Epithelial cell of prostate (primary cell): ENCODE data around the gene CACNA2D1.

Source experiments
- DNase-seq: peaks from one replicate; pipeline ENCODE4 v3.0.0-alpha.2; 2011; ENCODE audit warnings: low read depth, low spot score
- H3K27ac ChIP-seq: fragments of 450-650 bp; 2 replicates; pipeline ENCODE4 v1.5.1; 2017; ENCODE audit warnings: mild to moderate bottlenecking

CACNA2D1 gene

GRCh38 chr7:82358009-82358578, 85.5 kb downstream of the CACNA2D1 start:
- no peak for DNase-seq
- H3K27ac ChIP-seq = no peak overlapping the region

- H3K27ac ChIP-seq = no peak overlapping the region
- DNase-seq = no peak
Observed at GRCh38 chr7:82348251-82348650, 95.3 kb downstream of the CACNA2D1 start.

- H3K27ac ChIP-seq = no peak overlapping the region
- no peak for DNase-seq
Observed at GRCh38 chr7:82347808-82348207, 95.8 kb downstream of the CACNA2D1 start.

- no peak overlapping the region for H3K27ac ChIP-seq
- DNase-seq = no peak
Observed at GRCh38 chr7:82345886-82346285, 97.7 kb downstream of the CACNA2D1 start.

- DNase-seq = no peak
- no peak overlapping the region for H3K27ac ChIP-seq
Observed at GRCh38 chr7:82343716-82344115, 99.9 kb downstream of the CACNA2D1 start.

GRCh38 chr7:82339958-82340357, 103.6 kb downstream of the CACNA2D1 start:
- H3K27ac ChIP-seq = no peak overlapping the region
- DNase-seq = no peak

GRCh38 chr7:82335927-82336326, 107.7 kb downstream of the CACNA2D1 start:
- H3K27ac ChIP-seq = no peak overlapping the region
- DNase-seq = no peak

GRCh38 chr7:82335001-82335400, 108.6 kb downstream of the CACNA2D1 start:
- no peak overlapping the region for H3K27ac ChIP-seq
- no peak for DNase-seq

- H3K27ac ChIP-seq = no peak overlapping the region
- no peak for DNase-seq
Observed at GRCh38 chr7:82331234-82331633, 112.3 kb downstream of the CACNA2D1 start.

- no peak for DNase-seq
Observed at GRCh38 chr7:82330706-82331215, 112.8 kb downstream of the CACNA2D1 start.

GRCh38 chr7:82327898-82328297, 115.7 kb downstream of the CACNA2D1 start:
- no peak for DNase-seq
- H3K27ac ChIP-seq = no peak overlapping the region

More at GRCh38 chr7:82330706-82331215, 112.8 kb downstream of the CACNA2D1 start:
- H3K27ac ChIP-seq = no peak overlapping the region

- no peak overlapping the region for H3K27ac ChIP-seq
- no peak for DNase-seq
Observed at GRCh38 chr7:82325416-82325815, 118.2 kb downstream of the CACNA2D1 start.

- DNase-seq = no peak
- no peak overlapping the region for H3K27ac ChIP-seq
Observed at GRCh38 chr7:82323806-82324205, 119.8 kb downstream of the CACNA2D1 start.

- no peak for DNase-seq
- H3K27ac ChIP-seq = no peak overlapping the region
Observed at GRCh38 chr7:82319674-82320118, 123.9 kb downstream of the CACNA2D1 start.

GRCh38 chr7:82318786-82319185, 124.8 kb downstream of the CACNA2D1 start:
- DNase-seq = no peak
- H3K27ac ChIP-seq = no peak overlapping the region

- H3K27ac ChIP-seq = no peak overlapping the region
- no peak for DNase-seq
Observed at GRCh38 chr7:82317760-82318159, 125.8 kb downstream of the CACNA2D1 start.

GRCh38 chr7:82317257-82317721, 126.3 kb downstream of the CACNA2D1 start:
- no peak overlapping the region for H3K27ac ChIP-seq
- DNase-seq = no peak

GRCh38 chr7:82313269-82313668, 130.3 kb downstream of the CACNA2D1 start:
- no peak for DNase-seq
- no peak overlapping the region for H3K27ac ChIP-seq

- no peak for DNase-seq
- no peak overlapping the region for H3K27ac ChIP-seq
Observed at GRCh38 chr7:82312646-82313045, 130.9 kb downstream of the CACNA2D1 start.

GRCh38 chr7:82305347-82306005, 138.1 kb downstream of the CACNA2D1 start:
- H3K27ac ChIP-seq = no peak overlapping the region
- DNase-seq = no peak

GRCh38 chr7:82294865-82295264, 148.7 kb downstream of the CACNA2D1 start:
- no peak overlapping the region for H3K27ac ChIP-seq
- DNase-seq = no peak

GRCh38 chr7:82294382-82294784, 149.2 kb downstream of the CACNA2D1 start:
- no peak for DNase-seq
- H3K27ac ChIP-seq = no peak overlapping the region
